Neural cell (in vitro differentiated cells): Measurements from ENCODE around the gene NDOR1. TPM values are rescaled to one million over a fixed set of nuclear protein-coding genes. Genes with fewer than 3 reads are reported as not detected.

ENCODE experiments used
- H2AFZ ChIP-seq: fragments of 200-600, 300-800 bp; sonication (generic), shearing (Covaris generic); 2 replicates; pipeline ENCODE4 v1.6.0; 2014; ENCODE audit warnings: low read depth, mild to moderate bottlenecking, antibody characterized with exemption, low read length, moderate library complexity
- H3F3A ChIP-seq: fragments of 200-600 bp; shearing (Covaris generic); 2 replicates; pipeline ENCODE4 v1.6.1; 2016; ENCODE audit warnings: mild to moderate bottlenecking, moderate library complexity, mixed read lengths, antibody characterized with exemption, low read length; ENCODE audit not compliant: insufficient read depth, poor library complexity, severe bottlenecking
- H3K27ac ChIP-seq: fragments of 200-600, 300-800 bp; sonication (generic), shearing (Covaris generic); 2 replicates; pipeline ENCODE4 v1.5.1; 2014; ENCODE audit warnings: mild to moderate bottlenecking, low read length, moderate library complexity
- H3K27me3 ChIP-seq: fragments of 300-800, 200-600 bp; sonication (generic), shearing (Covaris generic); 2 replicates; pipeline ENCODE4 v1.6.0; 2014; ENCODE audit warnings: mild to moderate bottlenecking, low read depth, low read length, moderate library complexity; ENCODE audit not compliant: insufficient read depth
- H3K36me3 ChIP-seq: fragments of 300-800, 200-600 bp; sonication (generic), shearing (Covaris generic); 2 replicates; pipeline ENCODE4 v1.5.1; 2014; ENCODE audit warnings: mild to moderate bottlenecking, antibody characterized with exemption, low read length, moderate library complexity; ENCODE audit not compliant: insufficient read depth
- H3K4me2 ChIP-seq: fragments of 300-800, 200-600 bp; sonication (generic), shearing (Covaris generic); 2 replicates; pipeline ENCODE4 v1.6.0; 2014; ENCODE audit warnings: mild to moderate bottlenecking, low read length
- H3K4me3 ChIP-seq: fragments of 300-800, 200-600 bp; sonication (generic), shearing (Covaris generic); 2 replicates; pipeline ENCODE4 v1.5.1; 2014; ENCODE audit warnings: mild to moderate bottlenecking, low read length, moderate library complexity
- H3K79me2 ChIP-seq: fragments of 200-600 bp; shearing (Covaris generic); replicated peaks from 2 replicates; pipeline ENCODE4 v1.6.0; 2014; ENCODE audit warnings: mild to moderate bottlenecking, low read length, moderate library complexity; ENCODE audit not compliant: insufficient read depth
- H3K9ac ChIP-seq: fragments of 300-800, 200-600 bp; sonication (generic), shearing (Covaris generic); 2 replicates; pipeline ENCODE4 v1.6.1; 2016; ENCODE audit warnings: mild to moderate bottlenecking, low read length, mixed read lengths
- H3K9me2 ChIP-seq: fragments of 200-600 bp; shearing (Covaris generic); 2 replicates; pipeline ENCODE4 v1.6.1; 2016; ENCODE audit warnings: mild to moderate bottlenecking, low read length, mixed read lengths; ENCODE audit not compliant: insufficient read depth
- H3K9me3 ChIP-seq: fragments of 200-600, 300-800 bp; sonication (generic), shearing (Covaris generic); 2 replicates; pipeline ENCODE4 v1.6.1; 2016; ENCODE audit warnings: mild to moderate bottlenecking, mixed run types, low read length, moderate library complexity, mixed read lengths
- H4K20me1 ChIP-seq: fragments of 200-600 bp; shearing (Covaris generic); 2 replicates; pipeline ENCODE4 v1.6.1; 2016; ENCODE audit warnings: mild to moderate bottlenecking, mixed run types; ENCODE audit not compliant: insufficient read depth
- CTCF ChIP-seq: fragments of 450-650 bp; IDR thresholded peaks from 2 replicates; pipeline ENCODE4 v1.5.1; 2014; ENCODE audit warnings: antibody characterized with exemption, mild to moderate bottlenecking, moderate library complexity; ENCODE audit not compliant: poor library complexity, severe bottlenecking
- EP300 ChIP-seq: fragments of 450-650 bp; conservative IDR thresholded peaks from 2 replicates; pipeline ENCODE4 v1.6.1; 2014; ENCODE audit warnings: antibody characterized with exemption, mild to moderate bottlenecking, moderate library complexity; ENCODE audit not compliant: poor library complexity, severe bottlenecking
- EZH2 ChIP-seq: fragments of 200-600, 300-800 bp; shearing (Covaris generic), sonication (generic); IDR thresholded peaks from 2 replicates; pipeline ENCODE4 v1.6.1; 2014; ENCODE audit warnings: antibody characterized with exemption, low read length, borderline replicate concordance, mild to moderate bottlenecking; ENCODE audit not compliant: insufficient read depth, poor library complexity, severe bottlenecking
- MXI1 ChIP-seq: fragments of 450-650 bp; conservative IDR thresholded peaks from 2 replicates; pipeline ENCODE4 v1.6.1; 2014; ENCODE audit warnings: antibody characterized with exemption, mild to moderate bottlenecking; ENCODE audit not compliant: poor library complexity, severe bottlenecking
- POLR2AphosphoS5 ChIP-seq: IDR thresholded peaks from 2 replicates; pipeline ENCODE4 v1.6.1; 2012
- RAD21 ChIP-seq: fragments of 450-650 bp; conservative IDR thresholded peaks from 2 replicates; pipeline ENCODE4 v1.6.1; 2014; ENCODE audit warnings: antibody characterized with exemption, mild to moderate bottlenecking, moderate library complexity
- REST ChIP-seq: IDR thresholded peaks from 2 replicates; pipeline ENCODE4 v1.6.1; 2012; ENCODE audit warnings: borderline replicate concordance
- SMC3 ChIP-seq: fragments of 450-650 bp; conservative IDR thresholded peaks from 2 replicates; pipeline ENCODE4 v1.6.1; 2014; ENCODE audit warnings: antibody characterized with exemption, mild to moderate bottlenecking, moderate library complexity; ENCODE audit not compliant: poor library complexity
- TAF1 ChIP-seq: IDR thresholded peaks from 2 replicates; pipeline ENCODE4 v1.6.1; 2012; ENCODE audit warnings: low read depth
- polyA plus RNA-seq: library from polyadenylated mRNA; depleted of rRNA; stranded (reverse); fragments of >200 nt; gene quantifications from 2 replicates; pipeline ENCODE4 v1.2.3, GENCODE V29; 2014

NDOR1 gene
- polyA plus RNA-seq, 1 donor from 2014 or later = 18.2 TPM

GRCh38 chr9:137225699-137226331, 20.3 kb downstream of the NDOR1 start:
- H3K27ac ChIP-seq = no peak overlapping the region
- no peaks in the 10 kb centered on the region for H3F3A ChIP-seq
- TF ChIP-seq CTCF (no peak), POLR2AphosphoS5 (no peak), MXI1 (no peak), RAD21 (no peak)
- no peaks in the 10 kb centered on the region for H3K36me3 ChIP-seq
- no peak overlapping the region for H2AFZ ChIP-seq
- no peaks in the 10 kb centered on the region for H3K79me2 ChIP-seq
- H3K9ac ChIP-seq = no peak overlapping the region
- H3K4me2 ChIP-seq = no peak overlapping the region
- no peaks in the 10 kb centered on the region for H3K9me2 ChIP-seq
- H3K4me3 ChIP-seq = no peak overlapping the region
- H3K27me3 ChIP-seq = no peaks in the 10 kb centered on the region
- H4K20me1 ChIP-seq = no peaks in the 10 kb centered on the region
- no peaks in the 10 kb centered on the region for H3K9me3 ChIP-seq

GRCh38 chr9:137226338-137227053, 21.0 kb downstream of the NDOR1 start:
- Histone ChIP-seq H3K36me3 (no peaks in the 10 kb centered on the region), H2AFZ (no peak overlapping the region), H3K9ac (no peak overlapping the region), H3F3A (no peaks in the 10 kb centered on the region), H3K27me3 (no peaks in the 10 kb centered on the region), H3K4me2 (no peak overlapping the region), H3K79me2 (no peaks in the 10 kb centered on the region), H3K27ac (no peak overlapping the region), H3K4me3 (no peak overlapping the region), H4K20me1 (no peaks in the 10 kb centered on the region), H3K9me2 (no peaks in the 10 kb centered on the region), H3K9me3 (no peaks in the 10 kb centered on the region)
- no peak for TF ChIP-seq CTCF
- TF ChIP-seq EZH2 = no peak
- no peak for TF ChIP-seq POLR2AphosphoS5
- TF ChIP-seq TAF1 = no peak
- TF ChIP-seq EP300 = no peak
- no peak for TF ChIP-seq SMC3
- TF ChIP-seq REST = no peak
- TF ChIP-seq RAD21 = no peak
